BE2C (cell line): Measurements from ENCODE around the gene LECT2.

Experiments
- DNase-seq: peaks from one replicate; pipeline ENCODE4 v3.0.0-alpha.2; 2020
- H3K27me3 ChIP-seq: fragments of 250-450 bp; sonication (Bioruptor Pico); 2 replicates; pipeline ENCODE4 v1.5.1; 2020; ENCODE audit warnings: mild to moderate bottlenecking
- H3K36me3 ChIP-seq: fragments of 250-450 bp; sonication (Bioruptor Pico); 2 replicates; pipeline ENCODE4 v1.5.1; 2020; ENCODE audit warnings: mild to moderate bottlenecking
- H3K4me1 ChIP-seq: fragments of 250-450 bp; sonication (Bioruptor Pico); 2 replicates; pipeline ENCODE4 v1.5.1; 2020
- H3K4me3 ChIP-seq: 2 replicates; pipeline ENCODE4 v1.5.1; 2011; ENCODE audit warnings: low read depth, low read length
- H3K9me3 ChIP-seq: fragments of 250-450 bp; sonication (Bioruptor Pico); 2 replicates; pipeline ENCODE4 v1.5.1; 2020
- TF ChIP-seq, protein P1 (sequence below): IDR thresholded peaks from 2 replicates; pipeline ENCODE4 v1.5.1; 2012; ENCODE audit warnings: mild to moderate bottlenecking, low read depth, low read length

LECT2 gene

GRCh38 chr5:135998889-135999288 lies 44.1 kb upstream of the LECT2 start:
- H3K4me3 ChIP-seq: no peak overlapping the region
- H3K27me3 ChIP-seq: peaks cover 22% of the 10 kb centered on the region
- no peaks in the 10 kb centered on the region for H3K4me1 ChIP-seq
- DNase-seq: no peak
- H3K9me3 ChIP-seq: no peaks in the 10 kb centered on the region
- H3K36me3 ChIP-seq: no peaks in the 10 kb centered on the region
- TF ChIP-seq, protein P1, sequence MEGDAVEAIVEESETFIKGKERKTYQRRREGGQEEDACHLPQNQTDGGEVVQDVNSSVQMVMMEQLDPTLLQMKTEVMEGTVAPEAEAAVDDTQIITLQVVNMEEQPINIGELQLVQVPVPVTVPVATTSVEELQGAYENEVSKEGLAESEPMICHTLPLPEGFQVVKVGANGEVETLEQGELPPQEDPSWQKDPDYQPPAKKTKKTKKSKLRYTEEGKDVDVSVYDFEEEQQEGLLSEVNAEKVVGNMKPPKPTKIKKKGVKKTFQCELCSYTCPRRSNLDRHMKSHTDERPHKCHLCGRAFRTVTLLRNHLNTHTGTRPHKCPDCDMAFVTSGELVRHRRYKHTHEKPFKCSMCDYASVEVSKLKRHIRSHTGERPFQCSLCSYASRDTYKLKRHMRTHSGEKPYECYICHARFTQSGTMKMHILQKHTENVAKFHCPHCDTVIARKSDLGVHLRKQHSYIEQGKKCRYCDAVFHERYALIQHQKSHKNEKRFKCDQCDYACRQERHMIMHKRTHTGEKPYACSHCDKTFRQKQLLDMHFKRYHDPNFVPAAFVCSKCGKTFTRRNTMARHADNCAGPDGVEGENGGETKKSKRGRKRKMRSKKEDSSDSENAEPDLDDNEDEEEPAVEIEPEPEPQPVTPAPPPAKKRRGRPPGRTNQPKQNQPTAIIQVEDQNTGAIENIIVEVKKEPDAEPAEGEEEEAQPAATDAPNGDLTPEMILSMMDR: no peak

DNA sequence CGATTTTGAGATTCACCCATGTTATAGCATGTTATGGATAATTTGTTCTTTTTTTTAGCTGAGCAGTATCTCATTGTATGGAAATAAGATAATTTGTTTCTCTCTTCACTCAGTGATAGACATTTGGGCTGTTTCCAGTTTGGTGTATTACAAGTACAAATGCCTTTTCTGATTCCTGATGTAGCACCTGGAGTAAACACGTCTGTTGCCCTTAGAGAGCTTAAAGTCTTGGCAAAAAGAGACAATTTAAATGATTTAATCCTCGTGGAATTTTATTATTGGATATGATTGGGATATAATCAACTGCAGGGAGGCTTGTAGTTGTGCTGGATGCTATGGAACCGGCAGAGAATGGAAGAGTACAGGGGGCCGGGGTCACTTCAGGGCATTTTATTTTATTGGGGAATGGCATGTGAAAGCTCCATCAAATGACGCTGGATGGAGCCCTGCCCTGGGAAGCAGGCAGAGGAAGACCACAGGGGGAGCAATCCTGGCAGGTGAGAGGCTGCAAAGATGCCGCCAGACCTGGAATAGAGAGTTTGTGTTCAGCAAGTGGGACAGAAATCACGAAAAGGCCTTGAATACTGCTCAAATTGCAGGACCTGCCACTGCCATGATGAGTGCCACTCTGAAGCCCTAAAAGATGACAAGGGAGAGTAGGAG lies 43.0 kb upstream of the LECT2 start:
- Histone ChIP-seq H3K9me3 (no peaks in the 10 kb centered on the region), H3K4me1 (no peaks in the 10 kb centered on the region; the same call in 1 of the 2 replicates), H3K4me3 (no peak overlapping the region), H3K36me3 (no peaks in the 10 kb centered on the region), H3K27me3 (peaks cover 22% of the 10 kb centered on the region)
- TF ChIP-seq, protein P1: no peak
- DNase-seq: no peak

- no peaks in the 10 kb centered on the region; the same call in 1 of the 2 replicates for H3K4me1 ChIP-seq
Measured at GRCh38 chr5:135996611-135997010, 41.8 kb upstream of the LECT2 start.

DNA sequence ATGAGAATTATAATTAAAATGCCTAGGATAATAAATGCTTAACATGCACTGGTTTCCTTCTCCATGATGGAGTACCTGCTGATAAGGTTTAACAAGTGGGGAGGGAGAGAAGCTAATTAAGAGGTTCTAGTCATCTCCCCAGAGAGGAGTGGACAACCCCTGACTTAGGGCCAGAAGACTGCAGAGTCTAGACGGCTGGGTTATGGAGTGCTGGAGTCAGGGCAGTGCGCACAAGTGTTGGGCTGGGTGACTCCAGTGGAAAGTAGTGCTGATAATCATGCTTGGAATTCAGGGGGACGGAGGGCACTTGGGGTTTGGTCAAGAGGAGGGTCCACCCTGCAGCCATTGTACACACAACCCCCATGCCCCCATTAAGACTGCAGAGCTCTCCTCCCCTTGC lies 41.2 kb upstream of the LECT2 start:
- H3K4me1 ChIP-seq: no peaks in the 10 kb centered on the region; the same call in 1 of the 2 replicates
- no peaks in the 10 kb centered on the region for H3K36me3 ChIP-seq
- no peak for DNase-seq
- H3K9me3 ChIP-seq: no peaks in the 10 kb centered on the region
- no peak overlapping the region for H3K4me3 ChIP-seq
- TF ChIP-seq, protein P1: no peak
- peaks cover 28% of the 10 kb centered on the region for H3K27me3 ChIP-seq

More at GRCh38 chr5:135996611-135997010, 41.8 kb upstream of the LECT2 start:
- TF ChIP-seq, protein P1: no peak
- no peaks in the 10 kb centered on the region for H3K36me3 ChIP-seq
- DNase-seq: no peak
- H3K9me3 ChIP-seq: no peaks in the 10 kb centered on the region
- H3K4me3 ChIP-seq: no peak overlapping the region
- peaks cover 22% of the 10 kb centered on the region for H3K27me3 ChIP-seq

DNA sequence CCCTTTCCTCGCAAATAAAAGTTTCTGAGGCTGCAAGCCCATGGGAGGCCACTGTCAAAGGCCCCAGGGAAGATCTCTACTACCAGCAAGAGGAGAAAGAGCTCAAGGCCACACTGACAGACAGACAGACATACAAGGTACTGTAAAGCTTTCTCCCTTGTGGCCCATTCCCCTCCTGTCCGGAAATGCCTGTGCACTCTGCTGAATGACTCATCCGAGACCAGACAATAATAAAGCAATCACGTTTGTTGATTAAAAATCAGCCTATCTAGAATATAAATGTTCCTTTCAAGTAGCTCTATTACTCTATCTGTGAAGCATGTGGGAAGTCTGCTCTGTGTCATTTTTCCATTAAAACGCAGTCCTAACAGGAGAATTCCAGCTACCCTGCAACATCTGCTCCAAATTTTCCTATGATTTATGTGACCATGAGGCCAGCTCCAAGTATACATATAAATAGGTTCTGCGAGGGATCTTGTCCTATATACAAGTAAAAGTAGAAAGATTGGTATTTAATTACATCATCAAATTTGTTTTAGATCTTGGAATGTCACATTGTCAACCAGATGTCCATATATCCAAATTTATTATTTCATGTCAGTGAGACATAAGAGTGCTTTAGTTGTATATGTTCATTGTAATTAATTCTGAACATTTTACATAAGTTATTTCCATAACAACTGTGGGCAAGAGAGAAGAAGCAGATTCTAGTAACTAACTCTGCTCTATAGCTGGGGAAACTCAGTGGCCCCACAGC lies 39.3 kb upstream of the LECT2 start:
- peak; percentile 64 for DNase-seq
- Histone ChIP-seq H3K9me3 (no peaks in the 10 kb centered on the region), H3K27me3 (peaks cover 28% of the 10 kb centered on the region), H3K36me3 (no peaks in the 10 kb centered on the region), H3K4me1 (peaks cover 3% of the 10 kb centered on the region; the same call in 1 of the 2 replicates), H3K4me3 (no peak overlapping the region)
- TF ChIP-seq, protein P1: no peak
